GM12878 (cell line): Measurements from ENCODE around the gene SLX4. TPM values are rescaled to one million over a fixed set of nuclear protein-coding genes. Genes with fewer than 3 reads are reported as not detected.

Experiments
- ATAC-seq: fragments of 200-7000 bp; cut with Tn5 transposase; 3 replicates; pipeline ENCODE4 v1.9.1; 2020; ENCODE audit warnings: mild to moderate bottlenecking, moderate library complexity
- BruUV-seq: library from RNA; stranded (reverse); fragments of 400-500 nt; replicated peaks from 2 replicates; lab custom pipeline; 2021; lab: Mats Ljungman, UMichigan
- CTCF ChIA-PET: fragments of 300-600 bp; sonication (Branson Sonifier 250); formaldehyde crosslinking; extraction: SDS; loops from one replicate; lab custom pipeline; 2021; ENCODE audit warnings: inconsistent platforms; lab: Yijun Ruan, JAX
- POLR2A ChIA-PET: fragments of 350-600 bp; formaldehyde crosslinking; extraction: SDS; loops from one replicate; lab custom pipeline; 2021; ENCODE audit warnings: inconsistent platforms; lab: Charles Lee
- RAD21 ChIA-PET: fragments of 300-600 bp; sonication (Branson Sonifier 250); formaldehyde crosslinking; loops from one replicate; lab custom pipeline; 2023; ENCODE audit warnings: antibody characterized with exemption; ENCODE audit not compliant: unreplicated experiment; lab: Charles Lee
- SMC1A ChIA-PET: fragments of 300-600 bp; sonication (Branson Sonifier 250); formaldehyde crosslinking; loops from one replicate; lab custom pipeline; 2023; ENCODE audit not compliant: unreplicated experiment, uncharacterized antibody; lab: Charles Lee
- DNase-seq: peaks from one replicate; pipeline ENCODE4 v3.0.0-alpha.2; 2011; ENCODE audit warnings: low read depth, low spot score
- FAIRE-seq: peaks from 3 replicates; lab custom pipeline; 2011; peaks lifted over from hg19 to GRCh38; lab: Jason Lieb, UNC
- H2AFZ ChIP-seq: 2 replicates; pipeline ENCODE4 v1.6.0; 2011; ENCODE audit warnings: low read depth, low read length, control low read depth; ENCODE audit not compliant: control insufficient read depth
- H3K27ac ChIP-seq: 2 replicates; pipeline ENCODE4 v1.5.1; 2011; ENCODE audit warnings: control low read depth; ENCODE audit not compliant: control insufficient read depth, insufficient read depth
- H3K27me3 ChIP-seq, 2 experiments: replicated peaks in 1 of 2; 2 replicates each; pipeline versions ENCODE4 v1.6.0 to v1.6.1; 2011; ENCODE audit warnings: low read length in 1 of 2; ENCODE audit not compliant: control insufficient read depth in 2 of 2, insufficient read depth in 2 of 2
- H3K36me3 ChIP-seq, 2 experiments: 2 replicates each; pipeline ENCODE4 v1.5.1; 2011; ENCODE audit warnings: low read length in 1 of 2; ENCODE audit not compliant: control insufficient read depth in 2 of 2, insufficient read depth in 2 of 2
- H3K4me1 ChIP-seq: 2 replicates; pipeline ENCODE4 v1.6.1; 2011; ENCODE audit warnings: mild to moderate bottlenecking, low read length, moderate library complexity, mixed read lengths; ENCODE audit not compliant: control insufficient read depth, insufficient read depth
- H3K4me2 ChIP-seq: 2 replicates; pipeline ENCODE4 v1.6.0; 2011; ENCODE audit warnings: control low read depth; ENCODE audit not compliant: control insufficient read depth, insufficient read depth
- H3K4me3 ChIP-seq: fragments of 200-600 bp; sonication (generic); 2 replicates; pipeline ENCODE4 v1.5.1; 2016
- H3K79me2 ChIP-seq: 2 replicates; pipeline ENCODE4 v1.6.0; 2011; ENCODE audit warnings: low read length; ENCODE audit not compliant: control insufficient read depth, insufficient read depth
- H3K9ac ChIP-seq: 2 replicates; pipeline ENCODE4 v1.8.0; 2011; ENCODE audit warnings: low read length, control low read depth, mixed read lengths; ENCODE audit not compliant: control insufficient read depth, insufficient read depth
- H3K9me3 ChIP-seq: replicated peaks from 3 replicates; pipeline ENCODE4 v1.5.1; 2011; ENCODE audit warnings: mild to moderate bottlenecking, low read length; ENCODE audit not compliant: control insufficient read depth, insufficient read depth
- H4K20me1 ChIP-seq: 2 replicates; pipeline ENCODE4 v1.6.0; 2011; ENCODE audit not compliant: control insufficient read depth, insufficient read depth
- ASH2L ChIP-seq: fragments of 300-600, 200-600 bp; sonication (generic); IDR thresholded peaks from 2 replicates; pipeline ENCODE4 v1.6.1; 2017; ENCODE audit warnings: low read depth, mild to moderate bottlenecking, borderline replicate concordance
- BHLHE40 ChIP-seq, 2 experiments: fragments of 450-650 bp in 1 of 2; IDR thresholded peaks; 2 replicates each; pipeline ENCODE4 v1.6.1; 2011 to 2017; ENCODE audit warnings: low read depth in 2 of 2, borderline replicate concordance in 1 of 2, improper control_type of control experiment in 1 of 2, low read length in 1 of 2, mild to moderate bottlenecking in 1 of 2
- CBFB ChIP-seq: IDR thresholded peaks from 2 replicates; pipeline ENCODE4 v1.6.1; 2016; ENCODE audit warnings: antibody characterized with exemption, low read depth
- CHD4 ChIP-seq: fragments of 200-600 bp; sonication (generic); IDR thresholded peaks from 2 replicates; pipeline ENCODE4 v1.6.1; 2016; ENCODE audit warnings: mild to moderate bottlenecking
- FOXM1 ChIP-seq: IDR thresholded peaks from 2 replicates; pipeline ENCODE4 v1.6.1; 2012; ENCODE audit warnings: low read depth, mild to moderate bottlenecking, inconsistent platforms, low read length, moderate library complexity
- NFYA ChIP-seq: IDR thresholded peaks from 2 replicates; pipeline ENCODE4 v1.6.1; 2011; ENCODE audit warnings: low read depth, mild to moderate bottlenecking, low read length, improper control_type of control experiment, borderline replicate concordance
- POLR2A ChIP-seq: IDR thresholded peaks from 2 replicates; pipeline ENCODE4 v1.6.1; 2011; ENCODE audit warnings: low read depth, mild to moderate bottlenecking, low read length
- POLR2AphosphoS2 ChIP-seq: IDR thresholded peaks from 2 replicates; pipeline ENCODE4 v1.6.1; 2011; ENCODE audit warnings: low read depth, mild to moderate bottlenecking, low read length, improper control_type of control experiment, moderate library complexity
- POLR2AphosphoS5 ChIP-seq: IDR thresholded peaks from 2 replicates; pipeline ENCODE4 v1.6.1; 2011; ENCODE audit warnings: mild to moderate bottlenecking, low read length, inconsistent platforms
- RAD21 ChIP-seq: IDR thresholded peaks from 2 replicates; pipeline ENCODE4 v1.6.1; 2011; ENCODE audit warnings: mild to moderate bottlenecking, low read depth, low read length, moderate library complexity; ENCODE audit not compliant: insufficient read depth
- TBL1XR1 ChIP-seq: IDR thresholded peaks from 2 replicates; pipeline ENCODE4 v1.6.1; 2012; ENCODE audit warnings: low read depth, low read length, improper control_type of control experiment
- ZNF24 ChIP-seq: fragments of 450-650 bp; IDR thresholded peaks from 2 replicates; pipeline ENCODE4 v1.6.1; 2017; ENCODE audit warnings: antibody characterized with exemption, mild to moderate bottlenecking
- ZZZ3 ChIP-seq: IDR thresholded peaks from 2 replicates; pipeline ENCODE4 v1.6.1; 2011; ENCODE audit warnings: low read depth; ENCODE audit not compliant: control insufficient read depth, insufficient read length
- WGBS: methylation state at CpG from one replicate; pipeline ENCODE4 v1.1.6; 2016; ENCODE audit warnings: low lambda C conversion rate; ENCODE audit not compliant: insufficient replicate concordance, insufficient coverage; ENCODE audit errors: missing lambda C conversion rate; 5-methylcytosine and 5-hydroxymethylcytosine counted together
- in situ Hi-C: fragments of 300-500 bp; cut with MboI; formaldehyde crosslinking; loops from 9 replicates; pipeline ENCODE4 v1.14.3; 2018; ENCODE audit warnings: mixed read lengths
- intact Hi-C: fragments of 100-400 bp; cut with micrococcal nuclease; formaldehyde crosslinking; loops from one replicate; pipeline ENCODE4 v1.14.2; 2022; ENCODE audit not compliant: unreplicated experiment
- polyA plus RNA-seq, 11 experiments: library from polyadenylated mRNA; depleted of rRNA in 4 of 11; unstranded in 6 of 11; stranded (reverse) in 5 of 11; fragments of >200 nt; fragmentation: Nextera tagmentation in 4 of 11; fragmentation: Illumina TruSeq in 1 of 11; extraction: Ambion mirVana in 4 of 11; extraction: Trizol in 1 of 11; gene quantifications; 1 replicate in 1 of 11; 2 replicates in 10 of 11; pipeline versions ENCODE4 v1.2.1 to v1.2.3, GENCODE V29; 2011 to 2016; ENCODE audit warnings: inconsistent platforms in 2 of 11, missing spikeins in 2 of 11, low read depth in 1 of 11
- total RNA-seq, 4 experiments: library from RNA; depleted of rRNA in 3 of 4; stranded (reverse); fragments of >200 nt in 3 of 4; fragmentation: Illumina TruSeq in 1 of 4; extraction: Trizol in 1 of 4; gene quantifications; 2 replicates each; pipeline versions ENCODE4 v1.2.1 to v1.2.3, GENCODE V29; 2013 to 2021
- TF ChIP-seq, protein P1 (sequence below): fragments of 150-350 bp; IDR thresholded peaks from 2 replicates; pipeline ENCODE4 v1.6.1; 2014; ENCODE audit warnings: mild to moderate bottlenecking, low read depth, low read length
- TF ChIP-seq, protein P2 (sequence below): IDR thresholded peaks from 2 replicates; pipeline ENCODE4 v1.6.1; 2011; ENCODE audit warnings: mild to moderate bottlenecking, low read depth, low read length, moderate library complexity; ENCODE audit not compliant: insufficient replicate concordance
- TF ChIP-seq, protein P3 (sequence below): fragments of 450-650 bp; formaldehyde crosslinking; IDR thresholded peaks from 2 replicates; pipeline ENCODE4 v1.4.0; 2022; ENCODE audit warnings: mild to moderate bottlenecking, moderate library complexity

Gene SLX4
- total and polyA plus RNA-seq, 10 of the 15 experiments (the other 5 are each of a cell fraction or from before 2014, with no cell fraction given): 0.18 to 12.3 (median 4.8) TPM

DNA sequence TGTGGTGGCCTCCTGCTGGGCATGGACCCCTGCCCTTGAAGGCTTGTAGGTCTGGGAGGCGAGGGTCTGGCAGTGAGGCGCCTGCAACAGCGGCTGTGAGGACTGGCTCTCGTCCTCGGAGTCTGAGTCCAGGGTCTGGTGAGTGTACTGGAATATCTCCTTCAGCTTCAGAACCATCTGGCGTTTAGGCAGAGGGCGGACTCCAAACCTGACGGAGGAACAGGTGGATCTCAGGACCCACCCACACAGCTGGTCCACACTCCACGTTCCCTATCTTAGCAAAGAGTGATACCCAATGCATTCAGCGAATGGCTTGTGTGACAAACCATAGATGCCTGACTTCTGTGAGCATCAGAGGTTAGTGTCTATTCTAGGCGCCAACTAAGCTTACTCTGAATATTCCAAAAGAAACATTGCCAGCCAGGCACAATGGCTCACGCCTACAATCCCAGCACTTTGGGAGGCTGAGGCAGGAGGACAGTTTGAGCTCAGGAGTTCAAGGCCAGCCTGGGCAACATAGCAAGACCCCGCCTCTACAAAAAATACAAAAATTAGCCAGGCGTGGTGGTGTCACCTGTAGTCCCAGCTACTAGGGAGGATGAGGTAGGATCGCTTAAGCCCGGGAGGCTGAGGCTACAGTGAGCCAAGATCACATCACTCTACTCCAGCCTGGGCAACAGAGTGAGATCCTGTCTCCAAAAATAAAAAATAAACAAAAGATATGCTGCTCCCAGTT, 27.9 kb downstream of the SLX4 start:
- no peak for DNase-seq
- no peak for FAIRE-seq
- intact Hi-C loops (no loop called here), in situ Hi-C loops (no loop called here)
- ChIA-PET RAD21 (no interaction called here), POLR2A (no interaction called here), SMC1A (no interaction called here), CTCF (no interaction called here)
- BruUV-seq: no TSS peak
- H3K4me3 ChIP-seq: no peak overlapping the region
- ATAC-seq: no peak
- 91% methylated on average over 16 of the region's 16 CpGs for WGBS
- H3K4me1 ChIP-seq: peaks cover 31% of the 10 kb centered on the region
- TF ChIP-seq, protein P1, sequence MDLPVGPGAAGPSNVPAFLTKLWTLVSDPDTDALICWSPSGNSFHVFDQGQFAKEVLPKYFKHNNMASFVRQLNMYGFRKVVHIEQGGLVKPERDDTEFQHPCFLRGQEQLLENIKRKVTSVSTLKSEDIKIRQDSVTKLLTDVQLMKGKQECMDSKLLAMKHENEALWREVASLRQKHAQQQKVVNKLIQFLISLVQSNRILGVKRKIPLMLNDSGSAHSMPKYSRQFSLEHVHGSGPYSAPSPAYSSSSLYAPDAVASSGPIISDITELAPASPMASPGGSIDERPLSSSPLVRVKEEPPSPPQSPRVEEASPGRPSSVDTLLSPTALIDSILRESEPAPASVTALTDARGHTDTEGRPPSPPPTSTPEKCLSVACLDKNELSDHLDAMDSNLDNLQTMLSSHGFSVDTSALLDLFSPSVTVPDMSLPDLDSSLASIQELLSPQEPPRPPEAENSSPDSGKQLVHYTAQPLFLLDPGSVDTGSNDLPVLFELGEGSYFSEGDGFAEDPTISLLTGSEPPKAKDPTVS: no peak
- TF ChIP-seq CBFB (no peak), ZNF24 (no peak), POLR2A (no peak), FOXM1 (no peak), POLR2AphosphoS2 (no peak), TBL1XR1 (no peak), ZZZ3 (no peak), RAD21 (no peak), CHD4 (no peak), ASH2L (no peak), BHLHE40 (IDR thresholded peaks at IDR 0.05; ENCODE audit: borderline replicate concordance in 1 of 2, low read depth in 2 of 2, low read length in 1 of 2) (no peak), POLR2AphosphoS5 (no peak), NFYA (no peak)
- TF ChIP-seq, protein P2, sequence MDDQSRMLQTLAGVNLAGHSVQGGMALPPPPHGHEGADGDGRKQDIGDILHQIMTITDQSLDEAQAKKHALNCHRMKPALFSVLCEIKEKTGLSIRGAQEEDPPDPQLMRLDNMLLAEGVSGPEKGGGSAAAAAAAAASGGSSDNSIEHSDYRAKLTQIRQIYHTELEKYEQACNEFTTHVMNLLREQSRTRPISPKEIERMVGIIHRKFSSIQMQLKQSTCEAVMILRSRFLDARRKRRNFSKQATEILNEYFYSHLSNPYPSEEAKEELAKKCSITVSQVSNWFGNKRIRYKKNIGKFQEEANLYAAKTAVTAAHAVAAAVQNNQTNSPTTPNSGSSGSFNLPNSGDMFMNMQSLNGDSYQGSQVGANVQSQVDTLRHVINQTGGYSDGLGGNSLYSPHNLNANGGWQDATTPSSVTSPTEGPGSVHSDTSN: no peak
- TF ChIP-seq, protein P3, sequence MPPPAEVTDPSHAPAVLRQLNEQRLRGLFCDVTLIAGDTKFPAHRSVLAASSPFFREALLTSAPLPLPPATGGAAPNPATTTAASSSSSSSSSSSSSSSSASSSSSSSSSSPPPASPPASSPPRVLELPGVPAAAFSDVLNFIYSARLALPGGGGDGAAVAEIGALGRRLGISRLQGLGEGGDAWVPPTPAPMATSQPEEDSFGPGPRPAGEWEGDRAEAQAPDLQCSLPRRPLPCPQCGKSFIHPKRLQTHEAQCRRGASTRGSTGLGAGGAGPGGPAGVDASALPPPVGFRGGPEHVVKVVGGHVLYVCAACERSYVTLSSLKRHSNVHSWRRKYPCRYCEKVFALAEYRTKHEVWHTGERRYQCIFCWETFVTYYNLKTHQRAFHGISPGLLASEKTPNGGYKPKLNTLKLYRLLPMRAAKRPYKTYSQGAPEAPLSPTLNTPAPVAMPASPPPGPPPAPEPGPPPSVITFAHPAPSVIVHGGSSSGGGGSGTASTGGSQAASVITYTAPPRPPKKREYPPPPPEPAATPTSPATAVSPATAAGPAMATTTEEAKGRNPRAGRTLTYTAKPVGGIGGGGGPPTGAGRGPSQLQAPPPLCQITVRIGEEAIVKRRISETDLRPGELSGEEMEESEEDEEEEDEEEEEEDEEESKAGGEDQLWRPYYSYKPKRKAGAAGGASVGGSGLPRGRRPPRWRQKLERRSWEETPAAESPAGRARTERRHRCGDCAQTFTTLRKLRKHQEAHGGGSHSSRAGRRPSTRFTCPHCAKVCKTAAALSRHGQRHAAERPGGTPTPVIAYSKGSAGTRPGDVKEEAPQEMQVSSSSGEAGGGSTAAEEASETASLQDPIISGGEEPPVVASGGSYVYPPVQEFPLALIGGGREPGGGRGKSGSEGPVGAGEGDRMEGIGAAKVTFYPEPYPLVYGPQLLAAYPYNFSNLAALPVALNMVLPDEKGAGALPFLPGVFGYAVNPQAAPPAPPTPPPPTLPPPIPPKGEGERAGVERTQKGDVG: no peak
- H3K36me3 ChIP-seq: peaks cover 0 to 5% of the 10 kb centered on the region in 2 experiments; a peak in 1 of 4 replicates
- H3K9ac ChIP-seq: no peak overlapping the region
- no peaks in the 10 kb centered on the region for H4K20me1 ChIP-seq
- no peak overlapping the region for H3K27ac ChIP-seq
- H3K4me2 ChIP-seq: no peak overlapping the region
- H3K9me3 ChIP-seq: no peaks in the 10 kb centered on the region
- H3K79me2 ChIP-seq: no peaks in the 10 kb centered on the region
- no peak overlapping the region for H2AFZ ChIP-seq
- no peaks in the 10 kb centered on the region for H3K27me3 ChIP-seq
